ENCODE results near the gene ELOVL3.
"Not testable (repeated sequence)": the region's sequence is repeated elsewhere in the genome, so short reads cannot be mapped to it uniquely, and the experiment has no call there.

ELOVL3 gene, protein sequence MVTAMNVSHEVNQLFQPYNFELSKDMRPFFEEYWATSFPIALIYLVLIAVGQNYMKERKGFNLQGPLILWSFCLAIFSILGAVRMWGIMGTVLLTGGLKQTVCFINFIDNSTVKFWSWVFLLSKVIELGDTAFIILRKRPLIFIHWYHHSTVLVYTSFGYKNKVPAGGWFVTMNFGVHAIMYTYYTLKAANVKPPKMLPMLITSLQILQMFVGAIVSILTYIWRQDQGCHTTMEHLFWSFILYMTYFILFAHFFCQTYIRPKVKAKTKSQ

DNA sequence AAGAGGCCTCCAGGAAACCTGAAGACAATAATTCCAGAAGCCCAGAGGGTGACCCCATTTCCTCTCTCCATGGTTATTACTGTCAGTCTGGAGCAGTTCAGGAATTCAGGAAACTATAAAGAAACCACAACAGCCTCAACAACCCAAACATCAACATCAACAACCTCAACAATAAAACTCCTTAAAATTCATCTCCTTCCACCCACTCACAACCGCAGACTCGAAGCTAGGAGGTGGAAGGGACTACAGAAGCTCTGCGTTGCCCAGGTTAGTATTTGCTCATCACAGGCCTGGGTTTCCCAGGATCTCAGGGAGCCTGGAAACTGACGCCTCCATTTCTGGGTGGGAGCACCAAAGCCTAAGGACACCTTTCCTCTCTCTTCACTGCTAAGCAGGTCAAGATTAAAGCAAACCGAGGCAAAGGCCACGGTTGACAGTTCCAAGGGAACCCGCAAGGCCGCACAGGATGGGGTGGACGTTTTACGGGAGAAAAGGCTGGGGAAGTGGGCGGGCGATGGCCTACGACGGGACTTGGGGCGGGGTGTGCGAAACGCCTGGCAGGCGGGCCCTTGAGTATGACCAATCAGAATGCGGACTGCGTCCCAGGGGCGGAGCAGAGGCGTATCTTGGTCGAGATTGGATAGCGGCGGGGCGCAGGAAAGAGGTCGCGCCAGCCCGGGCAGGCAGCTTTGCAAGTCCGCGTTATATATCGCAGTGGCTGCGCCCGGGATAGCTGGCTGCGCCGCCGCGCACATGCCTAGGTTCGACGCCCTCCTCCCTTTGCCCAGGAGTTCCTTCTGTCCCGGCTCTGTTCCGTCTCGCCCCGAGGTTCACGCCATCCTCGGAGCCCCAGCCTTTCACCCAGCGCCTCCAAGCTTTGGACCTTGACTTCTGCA lies at the start of gene ELOVL3:
TSS of gene ELOVL3 (plus strand) at position 654 of the 896 bp plus-strand sequence. CDS start 250 bp downstream, outside the sequence.
- DNase-seq (ENCODE audit: extremely low spot score, insufficient read length, low read depth): peak; percentile 94
- FAIRE-seq: peak; percentile 97

DNA sequence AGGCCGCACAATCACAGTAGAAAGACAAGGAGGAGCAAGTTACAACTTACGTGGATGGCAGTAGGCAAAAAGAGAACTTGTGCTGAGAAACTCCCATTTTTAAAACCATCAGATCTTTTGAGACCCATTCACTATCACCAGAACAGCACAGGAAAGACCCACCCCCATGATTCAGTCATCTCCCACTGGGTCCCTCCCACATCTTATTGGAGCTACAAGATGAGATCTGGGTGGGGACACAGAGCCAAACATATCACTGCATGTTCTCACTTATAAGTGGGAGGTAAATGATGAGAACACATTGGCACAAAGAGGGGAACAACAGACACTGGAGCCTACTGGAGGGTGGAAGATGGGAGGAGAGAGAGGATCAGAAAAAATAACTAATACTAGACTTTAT lies 41.5 kb upstream of the ELOVL3 start:
- FAIRE-seq: no peak
- no peak for DNase-seq (ENCODE audit: extremely low spot score, insufficient read length, low read depth)

DNA sequence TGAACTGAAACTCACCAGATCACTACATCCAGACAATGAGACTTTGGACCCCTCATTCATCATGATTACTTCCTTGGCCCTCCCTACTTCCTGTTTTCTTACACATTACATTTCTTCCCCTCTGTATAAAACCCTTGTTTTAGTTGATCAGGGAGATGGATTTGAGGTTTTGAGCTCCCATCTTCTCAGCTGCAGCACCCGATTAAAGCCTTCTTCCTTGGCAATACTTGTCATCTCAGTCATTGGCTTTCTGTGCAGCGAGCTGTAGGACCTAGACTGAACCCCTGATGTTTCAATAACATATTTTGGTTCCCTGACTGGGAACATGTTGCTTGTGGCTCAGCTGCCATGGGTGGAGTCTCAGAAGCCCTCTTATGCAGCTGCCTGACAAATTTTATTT lies 40.8 kb upstream of the ELOVL3 start:
- DNase-seq (ENCODE audit: extremely low spot score, insufficient read length, low read depth) (no peak), FAIRE-seq (no peak)

DNA sequence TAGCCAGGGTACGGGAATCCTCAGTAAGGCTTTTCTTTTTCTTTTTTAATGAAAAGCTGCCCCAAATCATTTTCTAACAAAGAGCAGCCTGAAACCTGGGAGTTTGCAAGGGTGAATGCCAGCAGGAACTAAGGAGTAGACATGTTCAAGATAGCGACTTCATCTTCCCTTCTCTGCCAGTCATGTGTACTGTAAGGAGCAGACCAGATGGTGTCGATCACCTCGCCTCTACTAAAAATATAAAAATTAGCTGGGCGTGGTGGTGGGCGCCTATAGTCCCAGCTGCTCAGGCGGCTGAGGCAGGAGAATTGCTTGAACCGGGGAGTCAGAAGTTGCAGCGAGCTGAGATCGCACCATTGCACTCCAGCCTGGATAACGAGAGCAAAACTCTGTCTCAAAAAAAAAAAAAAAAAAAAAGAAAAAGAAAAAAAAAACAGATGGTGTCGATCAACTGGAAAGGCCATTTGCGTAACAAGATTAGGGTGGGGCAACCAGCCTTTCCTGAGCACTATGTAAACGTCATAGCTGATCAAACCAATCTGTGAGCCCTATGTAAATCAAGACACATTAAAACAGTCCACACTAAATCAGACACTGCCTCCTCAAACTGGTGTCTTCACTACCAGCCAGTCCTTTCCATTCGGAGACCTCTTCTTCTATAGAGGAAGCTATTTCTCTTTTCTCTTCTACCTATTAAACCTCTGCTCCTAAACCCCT lies 40.1 kb upstream of the ELOVL3 start:
- DNase-seq (ENCODE audit: extremely low spot score, insufficient read length, low read depth): no peak
- FAIRE-seq: no peak

DNA sequence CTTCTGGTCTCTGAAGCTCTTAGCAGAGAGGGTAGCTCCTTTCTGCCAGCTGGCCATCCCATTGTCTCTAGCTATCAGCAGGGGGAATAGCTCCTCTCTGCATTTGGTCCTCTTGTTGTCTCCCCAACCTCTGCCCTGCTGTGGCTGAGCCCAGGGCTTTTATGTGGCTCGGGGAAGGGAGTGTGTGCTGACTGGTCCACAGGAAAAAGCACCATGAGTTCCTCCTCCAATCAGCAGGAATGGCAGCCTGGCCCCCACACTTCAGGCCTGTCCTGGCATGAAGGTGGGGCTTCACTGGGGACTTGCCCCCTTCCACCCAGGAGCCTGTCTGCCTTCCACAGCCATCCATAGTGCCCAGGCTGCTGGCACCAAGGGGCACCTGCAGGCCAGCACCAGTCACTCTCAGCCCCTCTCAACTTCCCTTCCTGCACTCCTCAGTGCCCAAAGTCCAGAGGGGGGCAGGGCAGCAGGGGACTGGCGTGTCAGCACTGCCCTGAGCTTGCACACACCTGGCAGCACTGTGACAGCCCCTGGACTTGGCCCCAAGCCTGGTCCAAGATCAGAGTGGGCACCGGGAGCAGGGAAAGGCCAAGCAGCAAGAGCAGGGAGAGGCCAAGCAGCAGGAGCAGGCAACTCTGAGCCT lies 37.7 kb upstream of the ELOVL3 start:
- no peak for FAIRE-seq
- no peak for DNase-seq (ENCODE audit: extremely low spot score, insufficient read length, low read depth)

DNA sequence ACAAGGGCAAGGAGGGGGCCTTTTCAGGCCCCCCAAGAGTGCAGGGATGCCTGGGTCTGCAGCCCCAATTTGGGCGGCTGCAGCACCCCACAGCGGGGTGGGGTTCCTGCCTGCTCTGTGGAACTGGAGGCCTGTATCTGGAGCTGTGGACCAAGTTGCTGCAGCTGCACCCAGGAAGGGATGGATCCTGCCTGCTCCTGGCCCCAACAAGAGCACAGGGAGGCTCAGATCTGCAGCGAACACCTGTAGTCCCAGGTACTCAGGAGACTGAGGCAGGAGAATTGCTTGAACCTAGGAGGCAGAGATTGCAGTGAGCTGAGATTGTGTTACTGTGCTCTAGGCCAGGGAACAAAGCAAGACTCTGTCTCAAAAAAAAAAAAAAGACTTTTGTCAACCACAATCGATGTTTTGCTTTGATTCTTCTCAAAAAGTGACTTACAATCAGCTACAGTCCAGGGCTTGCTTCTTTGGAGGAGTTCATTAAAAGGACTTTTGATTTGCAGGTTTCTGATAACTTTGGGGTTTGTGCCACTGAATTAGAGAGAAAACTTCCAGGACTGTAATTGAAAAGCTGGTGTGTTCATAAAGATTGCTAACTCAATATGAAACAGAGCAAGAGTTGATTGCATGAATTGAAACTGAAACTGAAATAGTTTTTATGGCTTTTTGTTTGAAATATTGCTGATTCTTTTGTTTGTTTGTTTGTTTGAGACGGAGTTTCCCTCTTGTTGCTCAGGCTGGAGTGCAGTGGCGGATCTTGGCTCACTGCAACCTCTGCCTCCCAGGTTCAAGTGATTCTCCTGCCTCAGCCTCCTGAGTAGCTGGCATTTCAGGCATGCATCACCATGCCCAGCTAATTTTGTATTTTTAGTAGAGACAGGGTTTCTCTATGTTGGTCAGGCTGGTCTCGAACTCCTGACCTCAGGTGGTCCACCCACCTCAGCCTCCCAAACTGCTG lies 36.9 kb upstream of the ELOVL3 start:
- peak; percentile 83 for FAIRE-seq
- not testable (repeated sequence) for DNase-seq (ENCODE audit: extremely low spot score, insufficient read length, low read depth)

DNA sequence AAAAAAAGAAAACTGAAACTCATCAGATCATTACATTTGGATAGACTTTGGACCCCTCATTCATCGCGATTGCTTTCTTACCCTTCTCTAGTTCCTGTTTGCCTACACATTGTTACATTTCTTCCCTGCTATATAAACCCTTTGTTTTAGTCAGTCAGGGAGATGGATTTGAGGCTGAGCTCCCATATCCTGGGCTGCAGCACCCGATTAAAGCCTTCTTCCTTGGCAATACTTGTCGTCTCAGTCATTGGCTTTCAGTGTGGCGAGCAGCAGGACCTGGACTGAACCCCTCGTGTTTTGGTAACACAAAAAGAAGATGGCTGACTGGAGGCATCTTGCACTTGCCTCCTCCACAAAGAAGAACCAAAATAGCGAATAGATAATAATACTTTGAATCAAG lies 34.1 kb upstream of the ELOVL3 start:
- DNase-seq (ENCODE audit: extremely low spot score, insufficient read length, low read depth) (no peak), FAIRE-seq (no peak)

DNA sequence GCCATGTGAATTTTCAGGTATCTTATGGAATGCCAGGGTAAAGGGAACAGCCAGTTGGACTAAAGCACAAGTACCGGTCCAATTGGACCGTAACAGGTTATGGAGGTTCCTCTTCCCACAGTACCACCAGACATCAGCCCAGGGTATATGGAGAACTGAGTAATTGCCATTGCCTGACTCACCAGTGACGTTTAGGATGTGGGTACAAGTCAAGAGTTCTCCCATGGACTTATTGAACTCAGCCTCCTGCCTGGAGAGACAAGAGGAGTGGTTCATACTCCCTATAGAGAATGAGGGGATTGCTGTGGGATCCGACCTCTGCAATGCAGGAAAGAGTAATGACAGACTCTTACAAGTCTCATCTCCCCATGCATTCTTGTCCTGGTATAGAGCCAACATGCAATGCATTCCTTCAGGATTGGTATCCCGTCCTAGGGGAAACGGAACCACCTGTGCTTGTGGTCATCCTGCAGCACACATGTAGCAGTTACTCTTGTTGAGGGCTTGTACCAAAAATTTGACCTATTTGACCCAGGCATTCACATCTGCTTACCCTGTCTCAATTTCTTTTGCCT lies 30.7 kb upstream of the ELOVL3 start:
- DNase-seq (ENCODE audit: extremely low spot score, insufficient read length, low read depth) (no peak), FAIRE-seq (no peak)

DNA sequence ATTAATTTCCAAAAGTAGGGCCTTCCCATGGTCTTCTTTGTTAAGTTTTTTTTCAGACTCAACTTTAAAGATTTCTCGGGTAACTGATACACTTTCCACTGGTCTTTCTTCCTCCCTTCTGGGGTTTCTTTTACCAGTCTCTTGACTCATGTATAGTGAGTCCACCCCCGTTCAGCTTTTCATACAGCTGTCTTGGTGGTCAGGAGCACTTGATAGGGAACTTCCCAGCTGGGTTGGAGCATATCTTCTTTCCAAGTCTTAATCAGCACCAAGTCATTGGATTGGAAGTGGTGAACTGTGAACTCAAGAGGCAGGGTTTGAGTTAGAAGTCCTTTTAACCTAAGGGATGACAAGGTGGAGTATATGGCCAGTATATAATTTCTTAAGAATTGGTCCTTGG lies 29.2 kb upstream of the ELOVL3 start:
- no peak for DNase-seq (ENCODE audit: extremely low spot score, insufficient read length, low read depth)

DNA sequence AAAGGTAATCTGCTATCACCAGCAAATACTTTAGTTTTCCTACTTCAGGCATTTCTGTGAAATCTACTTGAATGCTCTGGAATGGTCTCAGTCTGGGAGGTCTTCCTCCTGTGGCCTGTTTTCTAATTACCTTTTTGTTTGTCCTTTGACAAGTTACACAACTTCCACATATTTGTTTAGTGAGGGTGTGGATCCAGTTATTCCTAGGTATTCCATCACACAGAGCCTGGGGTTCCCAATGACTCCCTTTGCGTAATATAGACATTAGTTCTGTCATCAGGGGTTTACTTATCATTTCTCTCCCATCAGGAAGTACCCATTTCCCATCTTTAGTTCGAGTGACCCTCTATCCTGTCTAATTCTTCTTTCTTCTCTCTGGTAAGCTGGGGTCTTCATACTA lies 28.1 kb upstream of the ELOVL3 start:
- FAIRE-seq (no peak), DNase-seq (ENCODE audit: extremely low spot score, insufficient read length, low read depth) (no peak)

More for the DNA sequence above, 29.2 kb upstream of the ELOVL3 start:
- FAIRE-seq: no peak

DNA sequence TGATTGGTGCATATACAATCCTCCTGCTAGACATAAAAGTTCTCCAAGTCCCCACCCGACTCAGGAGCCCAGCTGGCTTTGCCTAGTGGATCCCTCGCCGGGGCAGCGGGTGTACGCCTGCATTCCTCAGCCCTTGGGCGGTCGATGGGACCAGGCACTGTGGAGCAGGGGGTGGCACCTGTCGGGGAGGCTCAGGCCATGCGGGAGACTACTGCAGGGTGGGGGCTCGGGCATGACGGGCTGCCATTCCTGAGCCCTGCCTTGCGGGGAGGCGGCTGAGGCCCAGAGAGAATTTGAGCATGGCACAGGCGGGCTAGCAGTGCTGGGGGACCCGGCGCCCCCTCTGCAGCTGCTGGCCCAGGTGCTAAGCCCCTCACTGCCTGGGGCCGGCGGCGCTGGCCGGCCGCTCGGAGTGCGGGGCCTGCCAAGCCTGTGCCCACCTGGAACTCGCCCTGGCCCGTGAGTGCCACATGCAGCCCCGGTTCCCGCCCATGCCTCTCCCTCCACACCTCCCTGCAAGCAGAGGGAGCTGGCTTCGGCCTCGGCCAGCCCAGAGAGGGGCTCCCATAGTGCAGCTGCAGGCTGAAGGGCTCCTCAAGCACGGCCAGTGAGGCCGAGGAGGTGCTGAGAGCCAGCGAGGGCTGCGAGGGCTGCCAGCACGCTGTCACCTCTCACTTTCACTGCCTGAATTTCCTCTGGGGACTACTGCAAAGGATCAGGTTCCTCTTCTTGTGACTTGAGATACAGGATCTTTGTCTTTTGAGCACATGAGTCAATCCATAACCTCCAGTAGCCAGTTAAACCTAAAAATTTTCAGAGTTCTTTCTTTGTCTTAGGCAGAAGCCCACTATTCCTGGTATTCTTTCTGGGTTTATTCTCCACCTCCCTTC lies 25.1 kb upstream of the ELOVL3 start:
- no peak for DNase-seq (ENCODE audit: extremely low spot score, insufficient read length, low read depth)
- peak; percentile 54 for FAIRE-seq

DNA sequence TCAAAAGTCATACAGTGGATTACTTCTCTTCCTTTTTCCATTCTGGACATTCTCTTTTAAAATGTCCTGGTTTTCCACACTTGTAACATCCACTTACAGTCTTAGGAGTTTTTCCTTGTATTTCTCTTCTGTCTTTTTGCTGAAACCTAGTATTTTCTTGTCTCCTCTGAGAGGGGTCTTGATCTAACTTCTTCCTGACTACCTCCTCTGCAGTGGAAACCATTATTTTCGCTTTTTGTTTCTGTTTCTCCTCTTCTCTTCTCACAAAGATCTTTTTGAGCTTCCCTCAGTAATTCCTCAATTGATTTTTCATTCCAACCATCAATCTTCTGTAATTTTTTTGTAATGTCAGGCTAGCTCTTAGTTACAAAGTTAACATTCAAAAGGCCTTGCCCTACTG lies 23.7 kb upstream of the ELOVL3 start:
- no peak for FAIRE-seq
- no peak for DNase-seq (ENCODE audit: extremely low spot score, insufficient read length, low read depth)

DNA sequence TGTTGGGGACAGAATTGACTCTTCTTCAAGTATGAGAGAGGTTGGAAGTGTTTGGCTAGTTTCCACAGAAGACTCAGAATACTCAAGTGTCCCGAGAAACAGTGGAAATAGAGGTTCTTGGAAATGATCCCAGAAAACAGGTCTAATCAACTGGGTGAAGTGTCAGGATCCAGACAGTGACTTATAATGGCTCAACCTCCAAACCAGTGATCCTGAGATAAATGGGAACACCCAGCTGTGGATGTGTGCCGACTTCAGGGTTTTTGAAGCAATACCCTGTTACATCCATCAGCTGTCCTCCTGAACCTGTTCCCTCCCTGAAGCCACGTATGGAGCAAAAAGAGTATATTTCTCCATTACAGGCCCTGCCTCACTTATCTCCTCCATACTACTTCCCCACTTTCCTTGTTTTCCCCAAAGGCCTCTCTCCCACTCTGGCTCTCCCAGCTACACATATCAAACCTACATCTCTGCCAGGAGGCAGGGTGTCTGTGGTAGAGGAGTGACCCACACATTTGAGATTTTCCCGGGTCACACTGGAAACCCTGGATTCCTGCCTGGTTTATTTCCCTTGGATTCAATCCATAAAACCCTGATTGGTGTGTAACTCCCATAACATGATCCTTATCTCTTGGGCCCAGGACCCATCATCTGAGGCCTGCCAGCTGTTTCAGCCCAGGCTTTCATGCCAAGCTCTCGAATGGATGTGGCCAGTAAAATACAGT lies 17.6 kb upstream of the ELOVL3 start:
- FAIRE-seq (no peak), DNase-seq (ENCODE audit: extremely low spot score, insufficient read length, low read depth) (no peak)

DNA sequence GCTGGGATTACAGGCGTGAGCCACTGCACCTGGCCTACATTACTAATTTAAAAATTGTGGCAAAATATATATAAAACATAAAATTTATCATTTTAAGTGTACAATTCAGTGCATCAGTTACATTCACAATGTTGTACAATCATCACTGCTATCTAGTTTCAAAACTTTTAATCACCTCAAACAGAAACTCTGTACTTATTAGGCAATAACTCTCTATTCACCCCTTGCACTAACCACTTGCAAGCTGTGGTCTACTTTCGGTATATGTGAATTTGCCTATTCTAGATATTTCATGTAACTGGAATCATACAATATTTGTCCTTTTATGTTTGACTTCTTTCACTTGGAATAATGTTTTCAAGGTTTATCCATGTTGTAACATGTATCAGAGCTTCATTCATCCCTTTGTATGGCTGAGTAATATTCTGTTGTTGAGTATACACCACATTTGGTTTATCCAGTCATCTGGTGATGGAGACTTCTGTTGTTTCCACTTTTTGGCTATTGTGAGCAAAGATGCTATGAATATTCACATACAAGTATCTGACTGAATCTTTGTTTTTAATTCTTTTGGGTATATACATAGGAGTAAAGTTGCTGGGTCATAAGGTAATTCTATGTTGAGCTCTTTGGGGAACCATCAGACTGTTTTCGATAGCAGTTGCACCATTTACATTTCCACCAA lies 14.3 kb upstream of the ELOVL3 start:
- DNase-seq (ENCODE audit: extremely low spot score, insufficient read length, low read depth) (no peak), FAIRE-seq (no peak)

DNA sequence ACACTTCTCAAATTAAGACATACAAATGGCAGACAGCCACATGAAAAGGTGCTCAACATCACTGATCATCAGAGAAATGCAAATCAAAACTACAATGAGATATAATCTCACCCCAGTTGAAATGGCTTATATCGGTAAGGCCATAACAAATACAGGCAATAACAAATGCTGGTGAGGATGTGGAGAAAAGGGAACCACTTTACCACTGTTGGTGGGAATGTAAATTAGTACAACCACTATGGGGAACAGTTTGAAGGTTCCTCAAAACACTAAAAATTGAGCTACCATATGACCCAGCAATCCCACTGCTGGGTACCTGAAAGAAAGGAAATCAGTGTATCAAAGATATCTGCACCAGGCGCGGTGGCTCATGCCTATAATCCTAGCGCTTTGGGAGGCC lies 12.5 kb upstream of the ELOVL3 start:
- not testable (repeated sequence) for DNase-seq (ENCODE audit: extremely low spot score, insufficient read length, low read depth); FAIRE-seq

DNA sequence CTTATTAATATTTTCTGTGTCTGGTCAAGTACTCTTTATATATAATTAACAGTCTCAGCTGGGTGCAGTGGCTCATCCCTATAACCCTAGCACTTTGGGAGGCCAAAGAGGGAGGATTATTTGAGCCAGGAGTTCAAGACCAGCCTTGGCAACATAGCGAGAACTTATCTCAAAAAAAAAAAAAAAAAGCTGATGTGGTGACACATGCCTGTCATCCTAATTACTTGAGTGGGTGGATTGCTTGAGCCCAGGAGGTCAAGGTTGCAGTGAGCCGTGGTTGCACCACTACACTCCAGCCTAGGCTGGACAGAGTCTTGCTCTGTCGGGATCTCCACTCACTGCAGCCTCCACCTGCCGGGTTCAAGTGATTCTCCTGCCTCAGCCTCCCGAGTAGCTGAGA lies 6.7 kb upstream of the ELOVL3 start:
- DNase-seq (ENCODE audit: extremely low spot score, insufficient read length, low read depth): no peak
- no peak for FAIRE-seq

DNA sequence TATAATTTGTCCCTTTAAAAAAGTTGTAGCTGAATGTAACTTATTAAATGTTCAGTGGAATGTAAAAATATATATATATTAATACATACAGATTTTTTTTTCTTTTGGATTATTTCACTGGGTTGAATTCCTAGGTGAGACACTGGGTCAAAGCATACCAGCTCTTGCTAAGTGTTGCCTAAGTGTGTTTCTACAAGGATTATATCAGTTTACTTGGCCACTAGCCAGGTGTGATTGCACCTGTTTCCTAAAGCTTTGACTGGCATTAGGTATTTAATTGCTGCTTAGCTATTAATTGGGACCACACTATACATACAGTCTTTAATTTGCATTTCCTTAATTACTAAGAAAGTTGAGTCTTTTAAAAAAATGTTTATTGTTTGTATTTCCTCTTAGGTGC lies 5.5 kb upstream of the ELOVL3 start:
- DNase-seq (ENCODE audit: extremely low spot score, insufficient read length, low read depth): no peak
- FAIRE-seq: no peak

Measured in GM18507 (cell line).